HL-60/S4 treated with retinoic acid at 250 ng/mL for 4 days and 3 days (cell line): ENCODE data around the gene KRTAP4-2.
"Not testable (repeated sequence)": the region's sequence is repeated elsewhere in the genome, so short reads cannot be mapped to it uniquely, and the experiment has no call there.

Experiments
- in situ Hi-C: fragments of 300-500 bp; cut with MboI; formaldehyde crosslinking; loops from 2 replicates; pipeline ENCODE4 v1.7.0; 2022; ENCODE audit warnings: low sequenced_read_pairs

KRTAP4-2 gene

DNA sequence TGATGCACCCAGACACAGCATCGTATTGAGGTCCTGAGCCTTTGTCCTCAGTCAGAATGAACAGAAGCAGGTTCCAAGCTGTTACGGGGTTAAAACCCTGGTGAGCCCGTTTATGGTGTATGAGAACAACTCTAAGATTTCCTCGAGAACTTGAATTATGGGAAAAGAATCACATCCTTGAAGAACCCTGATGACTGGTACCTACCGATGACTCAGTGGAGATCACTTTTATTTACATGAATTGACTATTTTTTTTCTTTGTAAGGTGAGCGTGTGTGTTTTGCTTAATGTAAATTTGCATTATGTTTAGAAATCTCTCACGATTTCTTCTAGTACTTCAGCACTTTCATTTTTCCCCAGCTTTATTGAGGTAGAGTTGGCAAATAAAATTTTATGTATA is 14.2 kb downstream of the KRTAP4-2 start:
- in situ Hi-C loops, result no loop called here

DNA sequence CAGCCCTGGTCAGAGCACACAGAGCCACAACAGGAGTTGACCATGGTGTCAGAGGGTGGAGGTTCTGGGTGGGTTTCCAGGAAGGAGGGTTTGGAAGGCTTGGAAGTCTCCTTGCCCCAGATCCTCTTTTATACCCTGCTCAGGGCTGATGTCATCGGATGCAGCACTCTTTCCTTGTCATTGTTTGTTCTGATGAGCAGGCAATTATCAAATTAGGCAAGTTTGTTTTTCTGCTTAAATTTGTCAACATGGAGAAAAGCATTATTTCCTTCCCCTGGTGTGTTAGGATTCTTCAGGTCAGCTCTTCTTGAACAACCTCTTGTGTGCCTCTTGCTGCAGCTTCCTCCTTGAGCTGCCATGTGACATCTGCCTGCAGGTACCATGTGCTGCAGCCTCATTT is 17.4 kb downstream of the KRTAP4-2 start, which contains the start of gene KRTAP4-4:
Gene KRTAP4-4, minus strand, starts transcription at position 101 of the 400 bp plus-strand sequence. Its CDS starts 57 bp downstream, at position 44.
- in situ Hi-C loops, result no loop called here

DNA sequence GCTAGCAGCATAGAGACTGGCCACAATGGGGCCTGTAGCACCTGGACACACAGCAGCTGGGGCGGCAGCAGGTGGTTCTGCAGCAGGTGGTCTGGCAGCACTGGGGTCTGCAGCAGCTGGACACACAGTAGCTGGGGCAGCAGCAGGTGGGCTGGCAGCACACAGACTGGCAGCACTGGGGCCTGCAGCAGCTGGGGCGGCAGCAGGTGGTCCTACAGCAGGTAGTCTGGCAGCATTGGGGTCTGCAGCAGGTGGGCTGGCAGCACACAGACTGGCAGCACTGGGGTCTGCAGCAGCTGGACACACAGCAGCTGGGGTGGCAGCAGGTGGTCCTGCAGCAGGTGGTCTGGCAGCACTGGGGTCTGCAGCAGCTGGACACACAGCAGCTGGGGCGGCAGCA is 17.8 kb downstream of the KRTAP4-2 start:
- in situ Hi-C loops, result not testable (repeated sequence)

DNA sequence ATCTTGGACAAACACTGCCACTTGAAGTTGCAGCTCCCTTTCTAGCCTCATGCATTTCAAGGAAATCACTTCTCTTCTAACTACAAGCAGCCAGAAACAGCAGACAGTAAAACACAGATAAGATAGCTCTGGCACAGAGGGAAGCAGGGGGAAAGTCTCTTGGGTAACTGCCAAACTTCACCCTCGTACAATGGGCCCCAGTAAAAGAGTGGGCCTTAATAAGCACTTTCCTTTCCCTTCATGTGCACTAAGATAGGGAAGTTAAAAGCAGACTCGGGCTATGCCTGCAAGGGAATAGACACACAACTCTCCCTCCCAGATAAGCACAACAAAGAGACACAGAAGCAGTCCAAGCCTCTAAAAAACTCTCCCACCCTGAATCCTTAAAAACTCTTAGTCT is 24.2 kb downstream of the KRTAP4-2 start:
- in situ Hi-C loops, result no loop called here

DNA sequence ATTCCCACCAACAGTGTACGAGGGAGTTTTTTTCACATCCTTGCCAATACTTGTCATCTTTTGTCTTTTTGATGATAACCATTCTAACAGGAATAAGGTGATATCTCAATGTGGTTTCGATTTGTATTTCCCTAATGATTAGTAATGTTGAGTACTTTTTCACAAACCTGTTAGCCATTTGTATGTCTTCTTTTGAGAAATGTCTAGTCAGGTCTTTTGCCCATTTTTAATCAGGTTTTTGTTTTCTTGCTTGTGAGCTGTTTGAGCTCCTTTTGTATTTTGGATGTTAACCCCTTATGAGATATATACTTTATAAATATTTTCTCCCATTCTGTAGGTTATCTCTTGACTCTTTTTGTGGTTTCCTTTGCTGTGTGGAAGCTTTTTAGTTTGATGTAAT is 26.5 kb downstream of the KRTAP4-2 start:
- in situ Hi-C loops, result no loop called here

DNA sequence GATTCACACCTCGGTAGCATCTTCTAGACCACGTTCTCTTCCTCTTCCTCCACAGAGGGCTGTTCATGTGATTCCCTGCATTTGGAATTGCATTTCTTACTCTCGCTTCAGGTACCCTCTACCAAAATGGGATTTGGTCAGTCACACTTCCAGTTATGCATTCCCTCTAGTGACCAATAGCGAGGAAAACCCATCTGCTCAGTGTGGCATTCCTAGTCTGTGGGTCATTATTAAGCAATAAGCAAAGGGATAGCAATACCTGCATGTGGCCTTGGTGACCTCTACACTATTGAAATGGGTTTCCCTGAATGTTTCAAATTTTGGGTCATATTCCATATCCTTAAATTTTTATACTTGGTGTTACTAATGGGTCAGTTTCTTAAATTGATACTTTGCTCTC is 28.0 kb downstream of the KRTAP4-2 start:
- in situ Hi-C loops, result no loop called here

DNA sequence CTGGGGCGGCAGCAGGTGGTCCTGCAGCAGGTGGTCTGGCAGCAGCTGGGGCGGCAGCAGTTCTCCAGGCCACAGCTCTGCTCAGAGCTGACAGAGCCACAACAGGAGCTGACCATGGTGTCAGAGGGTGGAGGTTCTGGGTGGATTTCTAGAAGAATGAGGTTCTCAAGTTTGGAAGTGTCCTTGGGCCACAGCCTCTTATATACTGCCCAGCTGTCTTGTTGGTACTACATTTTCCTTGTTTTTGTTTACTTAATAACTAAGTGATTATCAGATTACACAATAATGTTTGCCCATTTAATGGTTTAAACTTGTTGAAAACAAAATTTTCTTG is 28.4 kb downstream of the KRTAP4-2 start, which contains the start of gene KRTAP4-5:
Gene KRTAP4-5, minus strand, starts transcription at position 174 of the 334 bp plus-strand sequence. Its CDS starts 58 bp downstream, at position 116.
- in situ Hi-C loops, result no loop called here

DNA sequence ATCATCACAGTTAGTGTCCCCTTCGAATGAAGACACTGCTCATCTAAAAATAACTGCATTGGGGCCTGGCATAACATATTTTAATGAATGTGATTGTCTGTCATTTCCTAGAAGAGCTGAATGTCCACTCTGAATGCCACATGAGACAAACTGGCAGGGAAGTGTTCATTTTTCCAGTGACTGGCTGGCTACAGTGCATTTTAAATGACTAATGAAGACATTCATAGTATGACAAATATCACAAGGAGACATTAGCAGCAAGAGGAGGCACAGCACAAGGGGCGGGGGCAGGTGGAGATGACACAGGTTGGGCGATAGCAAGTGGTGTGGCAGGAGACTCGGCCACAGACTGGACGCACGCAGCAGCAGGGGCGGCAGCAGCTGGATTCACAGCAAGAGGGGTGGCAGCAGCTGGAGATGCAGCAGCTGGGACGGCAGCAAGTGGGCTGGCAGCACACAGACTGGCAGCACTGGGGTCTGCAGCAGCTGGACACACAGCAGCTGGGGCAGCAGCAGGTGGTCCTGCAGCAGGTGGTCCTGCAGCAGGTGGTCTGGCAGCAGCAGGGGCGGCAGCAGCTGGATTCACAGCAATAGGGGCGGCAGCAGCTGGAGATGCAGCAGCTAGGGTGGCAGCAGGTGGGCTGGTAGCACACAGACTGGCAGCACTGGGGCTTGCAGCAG is 28.9 kb downstream of the KRTAP4-2 start:
- in situ Hi-C loops, result not testable (repeated sequence)

DNA sequence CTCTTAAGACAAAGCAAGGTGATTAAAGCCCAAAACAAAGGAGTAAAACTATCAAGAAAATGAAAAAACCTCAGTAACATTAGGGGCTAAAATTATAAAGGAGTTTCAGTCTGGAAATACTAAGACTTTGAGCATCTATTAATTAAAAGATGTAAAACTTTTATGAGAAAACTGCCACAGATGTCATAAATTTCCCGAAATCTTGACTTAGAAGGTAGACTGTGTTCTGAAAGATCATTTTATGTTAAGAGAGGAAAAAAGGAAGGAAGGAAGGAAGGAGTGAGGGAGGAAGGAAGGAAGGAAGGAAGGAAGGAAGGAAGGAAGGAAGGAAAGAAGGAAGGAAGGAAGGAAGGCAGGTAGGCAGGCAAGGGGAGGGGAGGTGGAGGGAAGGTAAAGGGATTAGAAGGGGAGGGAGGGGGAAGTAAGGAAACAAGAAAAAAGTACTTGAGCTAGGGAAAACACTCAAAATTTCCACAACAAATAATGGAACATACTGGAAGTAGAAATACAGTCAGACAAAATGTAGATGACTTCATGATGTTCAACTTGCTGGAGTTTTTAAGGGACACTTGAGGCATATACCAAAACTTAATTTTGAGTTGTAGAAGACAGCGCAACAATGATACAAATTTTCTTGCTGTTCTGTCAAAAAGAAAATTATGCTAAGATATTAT is 30.4 kb downstream of the KRTAP4-2 start:
- in situ Hi-C loops, result no loop called here

DNA sequence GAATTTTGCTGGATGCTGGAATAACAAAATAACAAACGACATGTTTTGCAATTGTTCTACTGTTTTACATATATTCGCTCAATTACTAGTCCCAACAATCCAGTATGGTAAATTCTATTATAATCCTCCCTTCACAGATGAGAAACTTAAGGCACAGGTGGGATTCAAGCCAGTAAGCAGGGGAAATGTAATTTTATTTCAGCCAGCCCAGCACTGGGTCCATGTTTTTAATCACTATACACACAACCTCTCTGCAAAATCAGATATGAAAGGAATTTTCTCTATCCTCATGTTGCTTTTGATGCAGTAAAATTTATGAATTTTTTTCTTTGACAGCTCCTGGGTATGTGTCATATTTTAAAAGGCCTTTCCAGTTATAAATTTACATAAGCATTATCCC is 32.8 kb downstream of the KRTAP4-2 start:
- in situ Hi-C loops, result no loop called here

DNA sequence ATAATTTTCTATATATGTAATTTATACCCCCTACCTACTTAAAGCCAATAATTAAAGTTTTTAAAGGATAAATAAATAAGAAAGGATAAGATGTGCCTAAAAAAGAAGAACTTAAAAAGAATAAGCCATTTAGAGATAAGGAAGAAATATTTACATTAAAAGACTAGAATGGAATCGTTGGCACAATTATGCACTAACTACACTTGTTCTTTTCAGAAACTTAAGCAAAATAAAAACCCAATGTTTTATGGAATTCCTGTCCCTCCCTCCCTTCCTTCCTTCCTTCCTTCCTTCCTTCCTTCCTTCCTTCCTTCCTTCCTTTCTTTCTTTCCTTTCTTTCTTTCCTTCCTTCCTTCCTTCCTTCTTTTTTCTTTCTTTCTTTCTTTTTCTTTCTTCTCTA is 33.2 kb downstream of the KRTAP4-2 start:
- in situ Hi-C loops, result no loop called here

DNA sequence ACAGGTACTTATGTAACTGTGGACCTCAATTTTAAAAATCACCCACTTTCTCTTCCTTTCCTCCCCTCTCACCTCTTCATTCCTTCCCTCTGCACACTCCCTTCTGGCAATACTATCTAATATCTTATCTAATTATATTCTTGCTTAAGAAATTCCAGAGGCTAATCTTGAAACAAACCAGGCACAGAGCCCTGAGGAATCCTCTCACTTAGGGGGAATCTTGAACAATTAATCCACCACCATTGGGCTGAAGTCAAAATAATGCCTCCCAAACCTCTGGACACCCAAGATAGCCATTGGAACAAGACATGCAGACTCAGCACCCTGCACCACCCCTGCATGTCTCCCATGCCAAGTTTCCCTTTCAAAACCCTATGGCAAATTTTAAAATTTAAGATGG is 36.7 kb downstream of the KRTAP4-2 start:
- in situ Hi-C loops, result no loop called here

DNA sequence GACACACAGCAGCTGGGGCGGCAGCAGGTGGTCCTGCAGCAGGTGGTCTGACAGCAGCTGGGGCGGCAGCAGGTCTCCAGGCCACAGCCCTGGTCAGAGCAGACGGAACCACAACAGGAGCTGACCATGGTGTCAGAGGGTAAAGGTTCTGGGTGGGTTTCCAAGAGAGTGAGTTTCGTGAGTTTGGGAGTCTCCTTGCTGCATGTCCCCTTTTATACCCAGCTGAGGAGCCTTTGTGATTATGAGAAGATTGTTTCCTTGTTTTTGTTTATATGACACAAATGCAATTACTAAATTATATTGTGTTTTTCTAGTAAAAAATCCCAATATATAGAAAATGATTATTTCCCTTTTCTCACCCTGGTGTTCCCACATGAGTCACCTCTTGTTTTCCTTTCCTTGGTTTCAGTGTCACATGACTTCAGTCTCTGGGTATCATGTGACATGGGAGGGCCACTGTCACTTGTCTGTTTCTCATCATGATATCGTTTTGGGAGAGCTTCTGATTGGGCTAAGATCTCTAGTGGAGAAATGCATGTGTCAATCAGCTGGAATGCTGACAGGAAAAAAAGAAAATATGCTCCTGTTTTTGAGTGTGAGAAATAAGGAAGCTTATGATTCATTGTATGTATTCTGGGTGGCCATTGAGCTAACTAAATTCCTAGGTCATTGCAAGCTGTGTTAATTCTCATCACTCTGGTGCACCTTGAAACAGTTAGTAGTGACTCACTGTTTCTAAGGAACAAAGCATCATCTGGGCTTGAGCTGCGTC is 37.5 kb downstream of the KRTAP4-2 start, which contains the start of gene KRTAP4-6:
Gene KRTAP4-6, minus strand, starts transcription at position 185 of the 772 bp plus-strand sequence. Its CDS starts 57 bp downstream, at position 128.
- in situ Hi-C loops, result no loop called here

DNA sequence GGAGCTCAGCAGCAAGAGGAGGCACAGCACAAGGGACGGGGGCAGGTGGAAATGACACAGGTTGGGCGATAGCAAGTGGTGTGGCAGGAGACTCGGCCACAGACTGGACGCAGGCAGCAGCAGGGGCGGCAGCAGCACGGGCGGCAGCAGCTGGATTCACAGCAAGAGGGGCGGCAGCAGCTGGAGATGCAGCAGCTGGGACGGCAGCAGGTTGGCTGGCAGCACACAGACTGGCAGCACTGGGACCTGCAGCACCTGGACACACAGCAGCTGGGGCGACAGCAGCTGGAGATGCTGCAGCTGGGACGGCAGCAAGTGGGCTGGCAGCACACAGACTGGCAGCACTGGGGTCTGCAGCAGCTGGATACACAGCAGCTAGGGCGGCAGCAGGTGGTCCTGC is 38.2 kb downstream of the KRTAP4-2 start:
- in situ Hi-C loops, result not testable (repeated sequence)

DNA sequence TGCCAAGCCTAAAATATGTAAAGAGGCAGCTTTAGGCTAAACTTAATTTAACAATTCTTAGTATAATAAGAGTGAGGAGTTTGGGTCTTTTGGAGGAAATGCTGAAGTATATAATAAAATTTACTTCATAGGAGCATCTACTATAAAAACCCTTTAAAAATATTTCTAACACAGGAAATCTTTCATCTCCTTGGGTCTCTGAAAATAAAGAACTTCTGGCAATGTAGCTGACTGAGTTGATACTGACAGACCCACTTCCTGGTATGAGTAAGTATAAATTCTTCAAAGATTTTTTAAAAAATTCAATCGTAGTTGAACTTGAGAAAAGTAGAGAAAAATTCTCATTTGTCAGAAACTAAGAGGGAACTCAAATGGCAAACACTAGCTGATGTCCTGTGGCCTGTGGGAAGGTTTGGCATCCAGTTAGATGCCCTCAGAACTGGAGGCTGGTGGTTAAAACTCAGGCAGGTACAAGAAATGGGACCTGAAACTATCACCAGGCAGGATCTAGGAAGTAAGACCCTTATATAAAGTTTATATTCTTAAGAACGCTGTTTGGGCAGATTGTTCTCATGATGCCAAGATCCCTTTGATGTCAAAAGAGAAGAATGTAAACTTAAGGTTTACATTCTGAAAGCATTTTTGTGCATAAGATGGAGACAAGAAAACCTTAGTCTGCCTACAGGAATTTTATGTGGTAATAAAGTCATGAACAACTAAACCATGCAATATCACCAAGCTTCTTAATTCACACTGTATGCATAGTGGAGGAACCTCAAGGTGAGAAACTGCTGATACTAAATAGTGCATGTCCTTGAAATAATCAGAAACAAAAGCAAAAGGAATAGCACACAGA is 43.9 kb downstream of the KRTAP4-2 start:
- in situ Hi-C loops, result no loop called here

DNA sequence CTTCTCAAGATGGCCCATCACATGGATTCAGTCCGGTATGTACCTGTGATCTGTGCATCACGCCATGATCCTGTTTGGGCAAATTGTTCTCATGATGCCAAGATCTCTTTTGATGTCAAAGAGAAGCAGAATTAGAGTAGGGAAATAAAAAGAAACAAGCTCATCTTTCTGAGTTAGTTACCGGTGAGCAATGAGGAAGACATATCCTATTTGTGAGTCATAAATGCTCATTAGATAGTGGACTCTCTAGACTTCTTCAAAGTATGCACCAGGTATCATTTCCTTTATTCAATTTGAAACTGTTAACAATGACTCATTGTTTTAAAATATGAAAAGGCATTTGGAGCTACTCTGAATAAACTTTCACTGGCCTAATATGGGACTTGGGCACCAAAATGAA is 46.0 kb downstream of the KRTAP4-2 start:
- in situ Hi-C loops, result no loop called here
